Tibial nerve (tissue), 4 donors: ENCODE data around the gene NPHS2. TPM values are rescaled to one million over a fixed set of nuclear protein-coding genes. Genes with fewer than 3 reads are reported as not detected.

ENCODE experiments used
- DNase-seq, 2 donors: peaks; one replicate each; pipeline ENCODE4 v3.0.0-alpha.2; 2019; ENCODE audit warnings: low spot score in 2 of 2
- H3K27ac ChIP-seq, 4 donors: fragments of 200-600 bp; sonication (generic) in 3 of 4; one replicate each; pipeline ENCODE4 v1.5.1; 2017 to 2019; ENCODE audit warnings: mild to moderate bottlenecking in 1 of 4
- H3K27me3 ChIP-seq, 2 donors: fragments of 200-600 bp; sonication (generic) in 1 of 2; one replicate each; pipeline versions ENCODE4 v1.5.1 to v1.6.0; 2017 to 2019
- H3K36me3 ChIP-seq, 3 donors: fragments of 200-600 bp; sonication (generic); one replicate each; pipeline ENCODE4 v1.5.1; 2018 to 2019
- H3K4me1 ChIP-seq, 4 donors: fragments of 200-600 bp; sonication (generic) in 3 of 4; one replicate each; pipeline ENCODE4 v1.5.1; 2017 to 2019
- H3K4me3 ChIP-seq, 4 donors: fragments of 200-600 bp; sonication (generic) in 3 of 4; one replicate each; pipeline ENCODE4 v1.5.1; 2017 to 2019; ENCODE audit warnings: mild to moderate bottlenecking in 1 of 4, moderate library complexity in 1 of 4
- H3K9me3 ChIP-seq, 4 donors: fragments of 200-600 bp; sonication (generic) in 3 of 4; one replicate each; pipeline ENCODE4 v1.5.1; 2017 to 2019
- EP300 ChIP-seq, 2 donors: sonication (generic); formaldehyde crosslinking; IDR thresholded peaks; one replicate each; pipeline ENCODE4 v1.6.1; 2017; ENCODE audit warnings: antibody characterized with exemption in 2 of 2, mild to moderate bottlenecking in 1 of 2
- POLR2A ChIP-seq, 2 donors: fragments of 450-650 bp; IDR thresholded peaks; one replicate each; pipeline ENCODE4 v1.6.1; 2017; ENCODE audit warnings: antibody characterized with exemption in 2 of 2, mild to moderate bottlenecking in 2 of 2, moderate library complexity in 2 of 2
- WGBS, 2 donors: methylation state at CpG; one replicate each; pipeline ENCODE4 v1.1.5; 2018; 5-methylcytosine and 5-hydroxymethylcytosine counted together
- total RNA-seq, 4 donors: library from RNA; depleted of rRNA; stranded (reverse); fragments of >200 nt; gene quantifications; one replicate each; pipeline ENCODE4 v1.1.0, GENCODE V29; 2016
- TF ChIP-seq, protein P1 (sequence below), 5 experiments: fragments of 200-600 bp in 3 of 5; fragments of 450-650 bp in 2 of 5; sonication (generic) in 3 of 5; IDR thresholded peaks; one replicate each; pipeline ENCODE4 v1.5.1; 2016 to 2019; ENCODE audit warnings: antibody characterized with exemption in 5 of 5, mild to moderate bottlenecking in 3 of 5, moderate library complexity in 2 of 5

NPHS2 gene
- total RNA-seq, 4 donors from 2014 or later: not detected

- no peak overlapping the region for H3K4me3 ChIP-seq
- 57 to 80% methylated on average over 1 of the region's 1 CpG for WGBS, 2 donors
- TF ChIP-seq, protein P1, sequence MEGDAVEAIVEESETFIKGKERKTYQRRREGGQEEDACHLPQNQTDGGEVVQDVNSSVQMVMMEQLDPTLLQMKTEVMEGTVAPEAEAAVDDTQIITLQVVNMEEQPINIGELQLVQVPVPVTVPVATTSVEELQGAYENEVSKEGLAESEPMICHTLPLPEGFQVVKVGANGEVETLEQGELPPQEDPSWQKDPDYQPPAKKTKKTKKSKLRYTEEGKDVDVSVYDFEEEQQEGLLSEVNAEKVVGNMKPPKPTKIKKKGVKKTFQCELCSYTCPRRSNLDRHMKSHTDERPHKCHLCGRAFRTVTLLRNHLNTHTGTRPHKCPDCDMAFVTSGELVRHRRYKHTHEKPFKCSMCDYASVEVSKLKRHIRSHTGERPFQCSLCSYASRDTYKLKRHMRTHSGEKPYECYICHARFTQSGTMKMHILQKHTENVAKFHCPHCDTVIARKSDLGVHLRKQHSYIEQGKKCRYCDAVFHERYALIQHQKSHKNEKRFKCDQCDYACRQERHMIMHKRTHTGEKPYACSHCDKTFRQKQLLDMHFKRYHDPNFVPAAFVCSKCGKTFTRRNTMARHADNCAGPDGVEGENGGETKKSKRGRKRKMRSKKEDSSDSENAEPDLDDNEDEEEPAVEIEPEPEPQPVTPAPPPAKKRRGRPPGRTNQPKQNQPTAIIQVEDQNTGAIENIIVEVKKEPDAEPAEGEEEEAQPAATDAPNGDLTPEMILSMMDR (IDR thresholded peaks at IDR 0.05): no peak
- TF ChIP-seq POLR2A (IDR thresholded peaks at IDR 0.05) (no peak), EP300 (IDR thresholded peaks at IDR 0.05) (no peak)
- no peaks in the 10 kb centered on the region for H3K36me3 ChIP-seq
- DNase-seq: no peak
- no peaks in the 10 kb centered on the region for H3K4me1 ChIP-seq
- no peak overlapping the region for H3K27ac ChIP-seq
- H3K9me3 ChIP-seq: peaks cover 0 to 6% (median 0%) of the 10 kb centered on the region in 4 donors
- H3K27me3 ChIP-seq: no peaks in the 10 kb centered on the region
Observed at GRCh38 chr1:179598631-179599030, 22.9 kb upstream of the NPHS2 start.

DNA sequence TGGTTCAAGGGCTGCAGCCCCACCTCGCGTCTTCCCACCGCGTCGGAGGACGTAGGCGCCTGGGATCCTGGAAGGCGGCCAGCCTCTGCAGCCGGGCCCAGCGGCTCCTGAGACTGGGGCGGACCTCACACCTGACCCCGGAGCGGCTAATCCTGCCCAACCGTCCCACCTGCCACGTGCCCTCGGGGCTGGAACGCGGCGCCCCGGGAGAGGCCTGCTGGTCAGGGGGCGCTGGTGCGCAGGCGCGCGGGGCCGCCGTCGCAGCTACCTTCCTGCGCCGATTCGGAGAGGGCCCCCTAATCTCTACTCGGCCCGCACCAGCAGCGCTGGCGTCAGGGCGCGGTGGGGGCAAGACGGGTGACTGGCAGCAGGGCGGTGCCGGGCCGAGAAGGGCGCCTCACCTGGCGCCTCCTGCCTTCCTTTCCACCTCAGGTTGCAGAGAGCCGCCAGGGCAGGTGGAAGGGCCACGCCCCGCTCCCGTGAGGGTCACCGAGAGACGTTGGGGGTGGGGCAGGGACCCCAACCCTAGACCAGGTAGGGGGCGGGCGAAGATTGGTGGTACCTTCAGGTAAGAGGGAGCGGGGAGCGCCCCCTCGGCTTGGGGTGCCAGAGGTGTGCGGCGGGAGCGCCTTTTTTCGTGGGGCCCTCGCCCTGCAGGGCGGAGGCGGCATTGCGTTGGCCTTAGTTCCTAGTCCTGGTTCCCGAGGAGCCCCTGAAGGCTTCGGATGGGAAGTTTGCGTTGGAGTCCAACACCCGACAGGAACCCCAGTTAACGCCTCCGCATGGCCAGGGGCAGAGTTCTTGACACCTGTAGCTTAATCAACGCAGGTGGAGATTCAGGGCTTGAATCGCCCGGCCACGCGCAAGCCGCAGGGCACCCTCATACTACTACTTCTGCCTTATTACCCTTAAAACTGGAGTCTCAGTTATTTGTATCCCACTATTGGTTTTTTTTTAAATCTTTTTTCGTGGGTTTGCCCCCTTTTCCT lies 16.1 kb upstream of the NPHS2 start, which contains the start of gene TDRD5:
Gene TDRD5, plus strand, starts transcription at position 241 of the 989 bp plus-strand sequence. CDS start 784 bp downstream, outside the sequence.
- no peak for DNase-seq
- WGBS, 2 donors: 14 to 21% methylated on average over 38 to 56 of the region's 75 CpGs
- Histone ChIP-seq H3K4me3 (peak within 1 kb of the TSS in 1 of 4 donors; percentile 13), H3K27ac (no peak within 1 kb of the TSS), H3K9me3 (peaks cover 0 to 27% (median 0%) of the 10 kb centered on the region in 4 donors), H3K4me1 (peaks cover 0 to 9% (median 4%) of the 10 kb centered on the region in 4 donors), H3K36me3 (no peaks in the 10 kb centered on the region), H3K27me3 (peaks cover 0 to 21% of the 10 kb centered on the region in 2 donors)
- TF ChIP-seq EP300 (IDR thresholded peaks at IDR 0.05): no peak
- TF ChIP-seq, protein P1 (IDR thresholded peaks at IDR 0.05): no peak
- no peak for TF ChIP-seq POLR2A (IDR thresholded peaks at IDR 0.05)

GRCh38 chr1:179591253-179591591 lies 15.5 kb upstream of the NPHS2 start:
- WGBS, 2 donors: 26 to 28% methylated on average over 7 of the region's 7 CpGs
- Histone ChIP-seq H3K27ac (no peak overlapping the region), H3K9me3 (peaks cover 0 to 28% (median 0%) of the 10 kb centered on the region in 4 donors), H3K4me3 (peak overlapping the region in 1 of 4 donors; percentile 13), H3K4me1 (peaks cover 0 to 10% (median 5%) of the 10 kb centered on the region in 4 donors), H3K27me3 (peaks cover 0 to 24% of the 10 kb centered on the region in 2 donors), H3K36me3 (no peaks in the 10 kb centered on the region)
- TF ChIP-seq EP300 (IDR thresholded peaks at IDR 0.05) (no peak), POLR2A (IDR thresholded peaks at IDR 0.05) (no peak)
- TF ChIP-seq, protein P1 (IDR thresholded peaks at IDR 0.05): no peak
- no peak for DNase-seq

DNA sequence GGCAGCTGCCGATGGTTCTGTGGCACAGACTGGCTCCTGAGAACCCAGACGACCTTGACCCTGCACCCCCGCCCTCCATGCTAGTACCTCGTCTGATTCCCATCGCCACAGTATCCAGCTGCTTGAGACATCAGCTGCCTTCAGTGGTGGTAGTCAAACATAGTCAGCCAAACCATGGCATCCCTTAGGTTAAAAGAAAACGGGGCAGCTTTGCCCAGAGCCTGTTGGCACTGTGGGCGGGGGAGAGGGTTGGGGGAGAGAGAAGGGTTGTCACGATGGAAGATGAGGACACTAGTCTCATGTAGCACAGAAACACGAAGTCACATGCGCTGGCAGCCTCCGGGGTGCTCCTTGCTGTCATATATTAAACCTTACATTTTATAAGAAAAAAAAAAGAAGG lies 14.9 kb upstream of the NPHS2 start:
- no peak overlapping the region for H3K4me3 ChIP-seq
- peaks cover 0 to 14% (median 8%) of the 10 kb centered on the region in 4 donors for H3K4me1 ChIP-seq
- 82 to 87% methylated on average over 11 of the region's 11 CpGs for WGBS, 2 donors
- H3K9me3 ChIP-seq: peaks cover 0 to 28% (median 0%) of the 10 kb centered on the region in 4 donors
- no peak for DNase-seq
- H3K27ac ChIP-seq: no peak overlapping the region
- H3K36me3 ChIP-seq: no peaks in the 10 kb centered on the region
- peaks cover 0 to 29% of the 10 kb centered on the region in 2 donors for H3K27me3 ChIP-seq
- TF ChIP-seq POLR2A (IDR thresholded peaks at IDR 0.05) (no peak), EP300 (IDR thresholded peaks at IDR 0.05) (no peak)
- TF ChIP-seq, protein P1 (IDR thresholded peaks at IDR 0.05): no peak

DNA sequence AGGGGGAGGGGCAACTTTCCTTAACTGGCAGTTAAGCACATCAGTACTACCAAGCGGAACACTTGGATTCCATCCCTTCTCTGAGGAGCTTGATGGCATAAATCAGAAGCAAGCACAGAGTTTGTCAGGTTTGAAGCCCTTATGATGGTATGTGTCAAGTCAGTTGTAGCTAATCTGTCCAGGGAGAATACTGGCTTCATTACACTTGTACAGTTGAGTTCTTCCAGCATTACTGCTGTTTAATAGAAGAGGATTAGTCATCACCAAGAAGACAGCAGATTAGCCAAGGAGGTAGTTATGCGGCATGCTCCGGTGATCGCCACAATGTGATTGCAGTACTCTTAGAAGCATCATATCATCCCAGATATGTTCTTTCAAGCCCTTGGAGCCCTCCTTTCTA lies 13.8 kb upstream of the NPHS2 start:
- Histone ChIP-seq H3K36me3 (no peaks in the 10 kb centered on the region), H3K4me1 (peaks cover 0 to 17% (median 9%) of the 10 kb centered on the region in 4 donors), H3K4me3 (no peak overlapping the region), H3K27me3 (peaks cover 0 to 29% of the 10 kb centered on the region in 2 donors), H3K9me3 (peaks cover 0 to 28% (median 0%) of the 10 kb centered on the region in 4 donors), H3K27ac (no peak overlapping the region)
- DNase-seq: no peak
- 92 to 94% methylated on average over 4 of the region's 4 CpGs for WGBS, 2 donors
- TF ChIP-seq POLR2A (IDR thresholded peaks at IDR 0.05) (no peak), EP300 (IDR thresholded peaks at IDR 0.05) (no peak)
- TF ChIP-seq, protein P1 (IDR thresholded peaks at IDR 0.05): no peak
